Measurements from ENCODE around the gene GBF1.

GRCh38 chr10:102313221-102313896 lies 68.0 kb downstream of the GBF1 start:
- TF ChIP-seq CTCF (IDR thresholded peaks at IDR 0.05) (no peak), POLR2A (IDR thresholded peaks at IDR 0.05) (no peak)

Data from body of pancreas (tissue), 4 donors.